Effector memory CD8-positive, alpha-beta T cell (primary cell): Measurements from ENCODE around the gene FAM110D.

Experiments used
- ATAC-seq: fragments of 150-1000 bp; cut with Tn5 transposase; replicated peaks from 2 replicates; pipeline ENCODE4 v1.10.0; 2021; ENCODE audit warnings: mild to moderate bottlenecking, moderate library complexity
- DNase-seq, 3 experiments: peaks; one replicate each; pipeline ENCODE4 v3.0.0; 2021
- H3K27ac Mint-ChIP-seq, 2 donors: one replicate each; pipeline ENCODE4 v1.8.0; 2022; ENCODE audit warnings: mild to moderate bottlenecking in 2 of 2, mixed read lengths in 2 of 2, moderate library complexity in 2 of 2
- H3K27me3 Mint-ChIP-seq, 2 donors: one replicate each; pipeline ENCODE4 v1.8.0; 2022; ENCODE audit warnings: mixed read lengths in 2 of 2
- H3K36me3 Mint-ChIP-seq: one replicate; pipeline ENCODE4 v1.8.0; 2022; ENCODE audit warnings: mild to moderate bottlenecking, moderate library complexity, mixed read lengths; ENCODE audit not compliant: insufficient read depth
- H3K4me1 Mint-ChIP-seq, 2 donors: one replicate each; pipeline ENCODE4 v1.8.0; 2022; ENCODE audit warnings: low read depth in 2 of 2, mixed read lengths in 2 of 2
- H3K4me3 Mint-ChIP-seq, 2 donors: one replicate each; pipeline ENCODE4 v1.8.0; 2022; ENCODE audit warnings: mild to moderate bottlenecking in 2 of 2, mixed read lengths in 2 of 2, moderate library complexity in 2 of 2
- H3K9me3 Mint-ChIP-seq, 2 donors: one replicate each; pipeline ENCODE4 v1.8.0; 2022; ENCODE audit warnings: mixed read lengths in 2 of 2

FAM110D gene

DNA sequence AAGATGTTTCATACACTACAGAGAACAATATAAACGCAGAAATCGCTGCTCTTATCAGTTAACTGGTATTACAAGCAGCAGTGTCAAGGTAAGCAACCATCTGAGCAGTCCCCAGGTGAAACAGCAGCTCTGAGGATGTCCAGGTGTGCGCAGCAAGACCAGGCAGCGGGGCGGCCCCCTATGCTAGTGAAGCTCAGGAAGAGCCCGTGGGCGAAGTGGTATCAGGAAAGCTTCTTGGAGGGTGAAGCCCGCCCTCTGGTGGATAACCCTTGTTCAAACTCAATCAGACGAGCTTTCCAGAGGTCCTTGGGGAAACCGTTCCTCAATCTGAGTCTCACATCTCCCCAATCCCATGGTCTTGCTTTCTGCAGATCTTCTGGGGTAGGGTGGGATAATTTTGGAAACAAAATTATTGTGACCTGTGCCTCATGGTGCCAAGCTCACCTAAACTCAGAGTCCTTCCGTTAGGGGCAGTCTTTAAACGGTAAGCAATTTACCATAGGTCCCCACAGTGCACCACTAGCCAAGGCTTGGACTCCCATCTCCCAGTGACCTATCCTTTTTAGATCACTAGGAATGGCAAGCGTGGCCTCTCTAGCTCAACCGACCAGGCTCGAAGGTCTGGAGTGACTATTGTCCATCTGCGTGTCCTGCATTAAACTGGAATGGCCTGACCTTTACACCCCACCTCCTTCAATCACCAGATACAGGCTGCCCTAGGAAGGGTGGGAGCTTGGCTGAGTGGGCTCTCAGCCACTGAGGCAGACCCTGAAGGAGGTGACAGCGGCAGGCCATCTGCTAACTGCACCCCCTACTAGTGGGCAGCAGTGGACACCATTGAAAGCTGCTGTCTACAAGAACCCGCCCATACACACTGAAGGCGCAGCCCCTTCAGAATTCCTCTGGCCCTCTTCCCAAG lies 13.6 kb upstream of the FAM110D start:
- H3K27me3 Mint-ChIP-seq, result peaks cover 10 to 44% of the 10 kb centered on the region in 2 donors

GRCh38 chr1:26145960-26146294 lies 13.0 kb upstream of the FAM110D start:
- Mint-ChIP-seq H3K4me1 (peaks cover 2 to 5% of the 10 kb centered on the region in 2 donors), H3K36me3 (no peaks in the 10 kb centered on the region), H3K9me3 (no peaks in the 10 kb centered on the region), H3K4me3 (no peak overlapping the region), H3K27me3 (peaks cover 10 to 45% of the 10 kb centered on the region in 2 donors), H3K27ac (no peak overlapping the region)
- no peak for DNase-seq
- ATAC-seq, result no peak

More for the DNA sequence above, 13.6 kb upstream of the FAM110D start:
- no peak overlapping the region for H3K4me3 Mint-ChIP-seq
- H3K36me3 Mint-ChIP-seq, result no peaks in the 10 kb centered on the region
- DNase-seq (peak; percentile 64 to 73 (median 67)), ATAC-seq (peak; percentile 89)
- peaks cover 2 to 5% of the 10 kb centered on the region in 2 donors for H3K4me1 Mint-ChIP-seq
- no peaks in the 10 kb centered on the region for H3K9me3 Mint-ChIP-seq
- H3K27ac Mint-ChIP-seq, result no peak overlapping the region

GRCh38 chr1:26148887-26149286 lies 10.0 kb upstream of the FAM110D start:
- Mint-ChIP-seq H3K27me3 (peaks cover 19 to 59% of the 10 kb centered on the region in 2 donors), H3K9me3 (no peaks in the 10 kb centered on the region), H3K4me3 (no peak overlapping the region), H3K4me1 (peaks cover 2 to 5% of the 10 kb centered on the region in 2 donors), H3K27ac (no peak overlapping the region), H3K36me3 (no peaks in the 10 kb centered on the region)
- DNase-seq, result no peak
- no peak for ATAC-seq

- no peak for ATAC-seq
- peaks cover 0 to 3% of the 10 kb centered on the region in 2 donors for H3K4me1 Mint-ChIP-seq
- H3K36me3 Mint-ChIP-seq, result peaks cover 6% of the 10 kb centered on the region
- H3K27ac Mint-ChIP-seq, result no peak overlapping the region
- H3K4me3 Mint-ChIP-seq, result no peak overlapping the region
- no peaks in the 10 kb centered on the region for H3K9me3 Mint-ChIP-seq
- no peak for DNase-seq
- peaks cover 47 to 81% of the 10 kb centered on the region in 2 donors for H3K27me3 Mint-ChIP-seq
Observed at GRCh38 chr1:26153966-26154532, 4.8 kb upstream of the FAM110D start.

GRCh38 chr1:26154750-26155149 lies 4.1 kb upstream of the FAM110D start:
- Mint-ChIP-seq H3K9me3 (no peaks in the 10 kb centered on the region), H3K27me3 (peaks cover 54 to 81% of the 10 kb centered on the region in 2 donors), H3K27ac (no peak overlapping the region), H3K4me1 (peaks cover 0 to 3% of the 10 kb centered on the region in 2 donors), H3K4me3 (no peak overlapping the region), H3K36me3 (peaks cover 8% of the 10 kb centered on the region)
- ATAC-seq (no peak), DNase-seq (no peak)

GRCh38 chr1:26155370-26156284 lies 3.3 kb upstream of the FAM110D start:
- H3K9me3 Mint-ChIP-seq, result no peaks in the 10 kb centered on the region
- H3K27ac Mint-ChIP-seq, result no peak overlapping the region
- peaks cover 56 to 79% of the 10 kb centered on the region in 2 donors for H3K27me3 Mint-ChIP-seq
- ATAC-seq (no peak), DNase-seq (no peak)
- H3K36me3 Mint-ChIP-seq, result peaks cover 8% of the 10 kb centered on the region
- H3K4me3 Mint-ChIP-seq, result no peak overlapping the region
- H3K4me1 Mint-ChIP-seq, result peaks cover 0 to 3% of the 10 kb centered on the region in 2 donors

GRCh38 chr1:26156285-26157038 lies 2.4 kb upstream of the FAM110D start:
- ATAC-seq (no peak), DNase-seq (no peak)
- no peak overlapping the region for H3K27ac Mint-ChIP-seq
- peaks cover 53 to 81% of the 10 kb centered on the region in 2 donors for H3K27me3 Mint-ChIP-seq
- H3K4me3 Mint-ChIP-seq, result no peak overlapping the region
- peaks cover 0 to 3% of the 10 kb centered on the region in 2 donors for H3K4me1 Mint-ChIP-seq
- H3K9me3 Mint-ChIP-seq, result no peaks in the 10 kb centered on the region
- H3K36me3 Mint-ChIP-seq, result peaks cover 8% of the 10 kb centered on the region

DNA sequence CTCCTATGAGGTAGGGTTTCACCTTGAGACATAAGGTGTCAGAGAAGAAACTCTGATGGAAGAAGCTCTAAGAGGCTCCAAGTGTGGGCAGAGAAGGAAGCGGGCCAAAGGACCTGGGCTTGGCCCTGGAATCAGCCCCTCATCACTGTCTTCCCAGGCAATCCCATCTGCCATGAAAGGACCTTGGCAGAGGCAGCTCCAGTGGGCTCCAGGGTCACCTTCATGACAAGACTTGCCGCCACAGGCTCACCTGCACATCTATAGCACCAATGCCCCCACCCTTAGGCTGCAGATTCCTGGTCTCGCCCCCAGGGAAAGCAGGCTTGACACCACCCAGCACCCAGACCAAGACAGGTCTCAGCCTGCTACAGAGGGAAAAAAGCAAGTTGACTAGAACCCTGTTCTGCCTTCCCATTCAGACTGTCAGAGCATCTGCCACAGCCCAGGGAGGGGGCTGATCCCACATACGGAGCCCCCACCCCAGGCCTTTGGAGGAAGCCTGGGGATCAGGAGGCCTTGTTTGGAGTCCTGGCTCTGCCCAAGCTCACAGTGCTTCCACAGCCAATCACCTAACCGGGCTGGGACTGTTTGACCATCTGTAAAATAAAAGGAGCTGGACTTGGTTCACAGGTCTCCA lies 490 bp upstream of the FAM110D start:
- DNase-seq, result no peak

DNA sequence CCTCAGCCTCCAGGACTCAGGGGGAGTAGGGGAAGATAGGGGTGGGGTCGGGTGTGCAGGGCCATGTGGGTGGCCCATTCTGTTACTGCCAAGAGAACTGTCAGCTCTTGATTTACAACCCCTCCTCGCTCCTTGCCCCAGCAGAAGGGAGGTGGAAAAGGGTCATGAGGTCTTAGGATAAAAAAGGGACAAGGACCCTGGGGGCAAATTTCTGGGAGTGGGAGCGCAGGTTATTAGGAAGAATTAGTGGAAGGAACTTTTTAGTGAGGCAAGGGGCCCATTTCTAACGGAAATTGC lies 812 bp downstream of the FAM110D start:
- no peak overlapping the region for H3K27ac Mint-ChIP-seq
- no peaks in the 10 kb centered on the region for H3K9me3 Mint-ChIP-seq
- DNase-seq (no peak), ATAC-seq (no peak)
- H3K27me3 Mint-ChIP-seq, result peaks cover 50 to 86% of the 10 kb centered on the region in 2 donors
- no peak overlapping the region for H3K4me3 Mint-ChIP-seq
- peaks cover 0 to 7% of the 10 kb centered on the region in 2 donors for H3K4me1 Mint-ChIP-seq
- peaks cover 8% of the 10 kb centered on the region for H3K36me3 Mint-ChIP-seq

More for the DNA sequence above, 490 bp upstream of the FAM110D start:
- Mint-ChIP-seq H3K9me3 (no peaks in the 10 kb centered on the region), H3K4me1 (peaks cover 0 to 4% of the 10 kb centered on the region in 2 donors), H3K27ac (no peak overlapping the region), H3K4me3 (no peak overlapping the region), H3K36me3 (peaks cover 8% of the 10 kb centered on the region), H3K27me3 (peaks cover 58 to 92% of the 10 kb centered on the region in 2 donors)
- ATAC-seq, result no peak

DNA sequence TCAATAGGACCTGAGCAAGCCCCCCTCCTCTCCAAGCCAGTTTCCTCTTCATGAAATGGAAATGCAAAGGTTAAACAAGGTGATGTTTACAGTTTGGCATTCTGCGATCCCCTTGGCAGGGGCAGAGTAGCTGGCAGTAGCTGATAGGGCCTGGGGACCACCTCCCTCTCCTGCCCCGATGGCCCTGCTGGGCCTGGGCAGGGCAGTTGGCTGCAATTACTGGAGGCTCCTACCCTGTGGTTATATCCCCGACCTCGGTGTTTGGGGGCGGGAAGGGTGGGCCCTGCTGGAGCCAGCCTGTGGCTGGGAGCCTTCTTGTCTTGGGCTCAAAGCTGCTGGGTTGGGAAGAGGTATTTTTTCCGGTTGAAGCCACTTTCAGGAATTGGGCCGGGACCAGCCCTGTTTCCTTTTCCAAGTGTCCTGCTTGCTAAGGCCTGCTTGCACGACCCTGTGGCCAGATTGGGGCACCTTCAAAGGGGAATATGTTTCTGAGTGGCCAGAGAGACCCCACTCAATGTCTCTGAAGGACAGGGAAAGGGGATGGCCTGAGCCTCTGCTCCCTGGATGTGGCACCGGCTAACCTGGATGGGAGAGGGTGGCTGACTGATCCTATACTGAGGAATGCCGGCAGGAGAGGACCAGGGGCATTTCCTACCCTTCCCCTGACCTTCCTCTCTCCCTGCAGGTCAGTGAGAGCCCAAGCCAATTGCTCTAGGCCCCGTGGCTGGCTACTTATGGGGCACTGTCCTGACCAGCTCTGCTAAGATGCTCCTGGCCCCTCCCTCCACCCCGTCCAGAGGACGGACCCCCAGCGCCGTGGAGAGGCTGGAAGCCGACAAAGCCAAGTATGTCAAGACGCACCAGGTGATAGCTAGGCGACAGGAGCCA lies 1.9 kb downstream of the FAM110D start:
- no peak overlapping the region for H3K27ac Mint-ChIP-seq
- DNase-seq (no peak), ATAC-seq (no peak)
- H3K9me3 Mint-ChIP-seq, result no peaks in the 10 kb centered on the region
- H3K4me1 Mint-ChIP-seq, result peaks cover 0 to 10% of the 10 kb centered on the region in 2 donors
- peaks cover 8% of the 10 kb centered on the region for H3K36me3 Mint-ChIP-seq
- no peak overlapping the region for H3K4me3 Mint-ChIP-seq
- H3K27me3 Mint-ChIP-seq, result peaks cover 39 to 81% of the 10 kb centered on the region in 2 donors

DNA sequence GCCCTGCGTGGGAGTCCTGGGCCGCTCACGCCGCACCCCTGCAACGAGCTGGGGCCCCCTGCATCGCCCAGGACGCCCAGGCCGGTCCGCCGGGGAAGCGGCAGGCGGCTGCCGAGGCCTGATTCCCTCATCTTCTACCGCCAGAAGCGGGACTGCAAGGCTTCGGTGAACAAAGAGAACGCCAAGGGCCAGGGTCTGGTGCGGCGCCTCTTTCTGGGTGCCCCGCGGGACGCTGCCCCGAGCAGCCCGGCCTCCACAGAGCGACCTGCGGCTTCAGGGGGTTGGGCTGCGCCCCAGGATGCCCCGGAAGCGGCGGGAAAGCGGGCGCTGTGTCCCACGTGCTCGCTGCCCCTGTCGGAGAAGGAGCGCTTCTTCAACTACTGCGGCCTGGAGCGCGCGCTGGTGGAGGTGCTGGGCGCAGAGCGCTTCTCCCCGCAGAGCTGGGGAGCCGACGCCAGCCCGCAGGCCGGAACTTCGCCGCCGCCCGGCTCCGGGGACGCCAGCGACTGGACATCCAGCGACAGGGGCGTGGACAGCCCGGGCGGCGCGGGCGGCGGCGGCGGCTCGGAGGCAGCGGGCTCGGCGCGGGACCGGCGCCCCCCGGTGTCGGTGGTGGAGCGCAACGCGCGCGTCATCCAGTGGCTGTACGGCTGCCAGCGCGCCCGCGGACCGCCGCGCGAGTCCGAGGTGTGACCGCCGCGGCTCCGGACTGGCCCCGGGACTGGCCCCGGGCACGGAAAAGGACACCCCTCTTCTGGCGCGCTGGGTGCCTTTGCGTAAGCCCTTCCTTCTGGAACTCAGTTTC lies 2.7 kb downstream of the FAM110D start:
- Mint-ChIP-seq H3K27ac (no peak overlapping the region), H3K9me3 (no peaks in the 10 kb centered on the region), H3K36me3 (peaks cover 4% of the 10 kb centered on the region), H3K27me3 (peaks cover 36 to 73% of the 10 kb centered on the region in 2 donors), H3K4me1 (peaks cover 2 to 11% of the 10 kb centered on the region in 2 donors), H3K4me3 (peak overlapping the region; percentile 20 to 46)
- peak; percentile 55 for ATAC-seq
- DNase-seq, result no peak
